Fibroblast of lung (primary cell): Measurements from ENCODE around the gene UBE2D2. TPM values are rescaled to one million over a fixed set of nuclear protein-coding genes. Genes with fewer than 3 reads are reported as not detected.
"Not testable (repeated sequence)": the region's sequence is repeated elsewhere in the genome, so short reads cannot be mapped to it uniquely, and the experiment has no call there.

Experiments
- DNase-seq, 2 donors: peaks; one replicate each; pipeline versions ENCODE4 v3.0.0 to v3.0.0-alpha.2; 2010; ENCODE audit warnings: low read depth in 2 of 2
- H2AFZ ChIP-seq: 2 replicates; pipeline ENCODE4 v1.5.1; 2012; ENCODE audit warnings: low read length, control low read depth, inconsistent platforms
- H3K27ac ChIP-seq: 2 replicates; pipeline ENCODE4 v1.5.1; 2011; ENCODE audit warnings: low read length, control low read depth; ENCODE audit not compliant: insufficient read depth
- H3K27me3 ChIP-seq: 2 replicates; pipeline ENCODE4 v1.5.1; 2011; ENCODE audit warnings: mild to moderate bottlenecking, low read length; ENCODE audit not compliant: control insufficient read depth, insufficient read depth
- H3K36me3 ChIP-seq: 2 replicates; pipeline ENCODE4 v1.5.1; 2011; ENCODE audit warnings: low read length; ENCODE audit not compliant: control insufficient read depth, insufficient read depth
- H3K4me1 ChIP-seq: 2 replicates; pipeline ENCODE4 v1.5.1; 2011; ENCODE audit warnings: low read length; ENCODE audit not compliant: control insufficient read depth, insufficient read depth; ENCODE audit errors: extremely low read depth
- H3K4me2 ChIP-seq: 2 replicates; pipeline ENCODE4 v1.5.1; 2011; ENCODE audit warnings: low read length, control low read depth; ENCODE audit not compliant: insufficient read depth; ENCODE audit errors: extremely low read depth
- H3K4me3 ChIP-seq, 4 experiments: fragments of 200-600 bp in 1 of 4; sonication (generic) in 1 of 4; replicated peaks in 1 of 4; 2 replicates each; pipeline ENCODE4 v1.5.1; 2011 to 2016; ENCODE audit warnings: low read length in 4 of 4, low read depth in 3 of 4, mild to moderate bottlenecking in 3 of 4, control low read depth in 2 of 4, inconsistent platforms in 1 of 4, mixed read lengths in 1 of 4; ENCODE audit not compliant: insufficient read depth in 1 of 4; ENCODE audit errors: control extremely low read depth in 1 of 4
- H3K79me2 ChIP-seq: 2 replicates; pipeline ENCODE4 v1.5.1; 2012; ENCODE audit warnings: mild to moderate bottlenecking, low read length, inconsistent platforms; ENCODE audit not compliant: control insufficient read depth, insufficient read depth
- H3K9ac ChIP-seq: 2 replicates; pipeline ENCODE4 v1.5.1; 2011; ENCODE audit warnings: mild to moderate bottlenecking, low read length, control low read depth; ENCODE audit not compliant: insufficient read depth
- H3K9me3 ChIP-seq: 2 replicates; pipeline ENCODE4 v1.5.1; 2012; ENCODE audit warnings: low read depth, low read length; ENCODE audit not compliant: control insufficient read depth, insufficient read depth
- H4K20me1 ChIP-seq: 2 replicates; pipeline ENCODE4 v1.5.1; 2011; ENCODE audit warnings: low read length; ENCODE audit not compliant: control insufficient read depth, insufficient read depth; ENCODE audit errors: extremely low read depth
- CTCF ChIP-seq, 2 donors: IDR thresholded peaks in 1 of 2; conservative IDR thresholded peaks in 1 of 2; 1 replicate in 1 of 2; 2 replicates in 1 of 2; pipeline ENCODE4 v1.5.1; 2011 to 2012; ENCODE audit warnings: low read length in 2 of 2, control low read depth in 1 of 2, inconsistent platforms in 1 of 2, low read depth in 1 of 2, mild to moderate bottlenecking in 1 of 2
- EZH2 ChIP-seq: IDR thresholded peaks from 2 replicates; pipeline ENCODE4 v1.5.1; 2012; ENCODE audit warnings: low read length, control low read depth, mild to moderate bottlenecking; ENCODE audit errors: missing control alignments
- polyA plus RNA-seq, 2 donors: library from polyadenylated mRNA; depleted of rRNA in 1 of 2; stranded (reverse) in 1 of 2; unstranded in 1 of 2; fragments of >200 nt; gene quantifications; 2 replicates each; pipeline ENCODE4 v1.2.1, GENCODE V29; 2011 to 2012; ENCODE audit warnings: missing spikeins in 1 of 2
- total RNA-seq: library from RNA; depleted of rRNA; stranded (reverse); fragments of >200 nt; gene quantifications from 2 replicates; pipeline ENCODE4 v1.2.1, GENCODE V29; 2014

The UBE2D2 gene
- total and polyA plus RNA-seq, 2 donors (not counting 1 experiment from before 2014, with no cell fraction given): 56.5 to 62.9 TPM

GRCh38 chr5:139575751-139576150 is 14.6 kb downstream of the UBE2D2 start:
- Histone ChIP-seq H4K20me1 (no peaks in the 10 kb centered on the region), H3K4me3 (no peak overlapping the region), H3K36me3 (no peaks in the 10 kb centered on the region), H2AFZ (no peak overlapping the region), H3K9ac (no peak overlapping the region), H3K79me2 (peaks cover 87% of the 10 kb centered on the region), H3K9me3 (no peaks in the 10 kb centered on the region), H3K4me1 (peaks cover 3% of the 10 kb centered on the region), H3K4me2 (no peak overlapping the region), H3K27me3 (no peaks in the 10 kb centered on the region), H3K27ac (no peak overlapping the region)
- DNase-seq: no peak
- TF ChIP-seq CTCF (conservative IDR thresholded peaks at IDR 0.05 in 1 of 2, IDR thresholded peaks at IDR 0.05 in 1 of 2; ENCODE audit: low read depth in 1 of 2, low read length in 2 of 2): no peak
- no peak for TF ChIP-seq EZH2

- Histone ChIP-seq H4K20me1 (no peaks in the 10 kb centered on the region), H3K27me3 (no peaks in the 10 kb centered on the region), H3K79me2 (peaks cover 88% of the 10 kb centered on the region), H3K9me3 (no peaks in the 10 kb centered on the region), H3K4me3 (no peak overlapping the region), H3K4me2 (no peak overlapping the region), H3K4me1 (peaks cover 3% of the 10 kb centered on the region), H3K27ac (no peak overlapping the region), H3K36me3 (no peaks in the 10 kb centered on the region), H3K9ac (no peak overlapping the region), H2AFZ (no peak overlapping the region)
- TF ChIP-seq CTCF (conservative IDR thresholded peaks at IDR 0.05 in 1 of 2, IDR thresholded peaks at IDR 0.05 in 1 of 2; ENCODE audit: low read depth in 1 of 2, low read length in 2 of 2) (no peak), EZH2 (no peak)
- no peak for DNase-seq
Observed at GRCh38 chr5:139577689-139578290, 16.7 kb downstream of the UBE2D2 start.

- H3K4me2 ChIP-seq: no peak overlapping the region
- no peak overlapping the region for H3K27ac ChIP-seq
- H4K20me1 ChIP-seq: no peaks in the 10 kb centered on the region
- H3K36me3 ChIP-seq: no peaks in the 10 kb centered on the region
- TF ChIP-seq EZH2 (no peak), CTCF (conservative IDR thresholded peaks at IDR 0.05 in 1 of 2, IDR thresholded peaks at IDR 0.05 in 1 of 2; ENCODE audit: low read depth in 1 of 2, low read length in 2 of 2) (no peak)
- no peaks in the 10 kb centered on the region for H3K27me3 ChIP-seq
- DNase-seq: no peak
- H3K9ac ChIP-seq: no peak overlapping the region
- H3K4me1 ChIP-seq: peaks cover 3% of the 10 kb centered on the region
- no peak overlapping the region for H2AFZ ChIP-seq
- H3K9me3 ChIP-seq: no peaks in the 10 kb centered on the region
- H3K79me2 ChIP-seq: peaks cover 91% of the 10 kb centered on the region
- H3K4me3 ChIP-seq: no peak overlapping the region
Observed at GRCh38 chr5:139578325-139578724, 17.2 kb downstream of the UBE2D2 start.

GRCh38 chr5:139582181-139582580 is 21.0 kb downstream of the UBE2D2 start:
- not testable (repeated sequence) for H2AFZ ChIP-seq, H3K36me3 ChIP-seq, H3K9me3 ChIP-seq, H3K27me3 ChIP-seq, H4K20me1 ChIP-seq, H3K27ac ChIP-seq, H3K4me3 ChIP-seq, DNase-seq, H3K4me1 ChIP-seq, H3K4me2 ChIP-seq, H3K9ac ChIP-seq
- H3K79me2 ChIP-seq: peaks cover 84% of the 10 kb centered on the region
